Suppressor macrophage treated with lipopolysaccharide for 1 hour (primary cell): Measurements from ENCODE around the gene NEK8.

ENCODE experiments used
- DNase-seq, 3 donors: peaks; one replicate each; pipeline ENCODE4 v3.0.0-alpha.2; 2020 to 2022

NEK8 gene

GRCh38 chr17:28728364-28729200, at the start of gene NEK8:
NEK8 (plus strand) TSS chr17:28728788; CDS start chr17:28728814, 26 bp downstream.
- DNase-seq, result peak; percentile 97 to 99 (median 98)

GRCh38 chr17:28682655-28683054, 45.9 kb upstream of the NEK8 start:
- no peak for DNase-seq

DNA sequence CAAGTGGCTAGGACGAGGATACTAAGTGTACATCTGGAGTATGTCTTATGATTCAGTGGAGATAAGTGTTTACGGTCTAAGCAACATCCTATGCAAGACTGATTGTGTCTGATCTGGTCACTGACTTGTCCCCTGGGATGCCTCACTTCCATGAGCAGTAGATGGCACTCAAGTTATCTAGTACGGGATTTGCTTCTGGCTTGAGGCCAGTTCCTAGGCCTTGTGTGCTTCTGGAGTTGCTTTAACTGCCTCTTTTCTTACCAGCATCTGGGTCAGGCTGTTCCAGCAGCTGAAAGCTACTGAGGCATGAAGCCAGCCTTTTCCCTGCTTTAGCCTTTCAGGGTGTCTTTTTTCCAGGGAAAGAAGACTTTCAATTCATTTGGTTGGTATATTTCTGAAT, 43.6 kb upstream of the NEK8 start:
- peak in 1 of 3 donors; percentile 6 for DNase-seq

DNA sequence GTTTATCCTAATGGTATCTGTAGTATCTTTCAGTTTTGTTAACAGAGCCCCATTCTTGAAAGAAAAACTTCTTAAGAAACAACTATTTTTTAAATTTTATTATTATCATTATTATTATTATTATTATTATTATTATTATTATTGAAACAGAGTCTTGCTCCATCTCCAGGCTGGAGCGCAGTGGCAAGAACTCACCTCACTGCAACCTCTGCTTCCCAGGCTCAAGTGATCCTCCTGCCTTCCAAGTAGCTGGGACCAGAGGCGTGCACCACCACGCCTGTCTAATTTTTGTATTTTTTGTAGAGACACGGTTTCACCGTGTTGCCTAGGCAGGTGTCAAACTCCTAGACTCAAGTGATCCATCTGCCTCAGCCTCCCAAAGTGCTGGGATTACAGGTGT, 43.2 kb upstream of the NEK8 start:
- no peak for DNase-seq

DNA sequence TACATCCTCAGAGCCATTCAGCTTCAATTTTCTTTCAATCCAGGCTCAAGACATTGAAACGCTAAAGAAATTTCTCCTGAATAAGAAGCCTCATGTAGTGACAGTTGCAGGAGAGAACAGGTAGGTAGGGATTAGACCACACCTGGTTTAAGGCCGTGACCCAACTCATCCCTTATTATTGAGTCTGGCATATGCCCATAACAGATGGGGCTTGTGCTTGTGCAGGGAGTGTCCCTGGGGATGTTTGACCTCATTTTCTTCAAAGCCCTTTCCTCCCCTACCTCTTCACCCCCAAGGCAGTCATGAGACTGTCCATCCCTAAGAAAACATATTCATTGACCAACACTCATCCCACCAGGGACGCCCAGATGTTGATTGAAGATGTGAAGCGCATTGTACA, 42.3 kb upstream of the NEK8 start:
- DNase-seq, result no peak

GRCh38 chr17:28688481-28688880, 40.1 kb upstream of the NEK8 start:
- no peak for DNase-seq

DNA sequence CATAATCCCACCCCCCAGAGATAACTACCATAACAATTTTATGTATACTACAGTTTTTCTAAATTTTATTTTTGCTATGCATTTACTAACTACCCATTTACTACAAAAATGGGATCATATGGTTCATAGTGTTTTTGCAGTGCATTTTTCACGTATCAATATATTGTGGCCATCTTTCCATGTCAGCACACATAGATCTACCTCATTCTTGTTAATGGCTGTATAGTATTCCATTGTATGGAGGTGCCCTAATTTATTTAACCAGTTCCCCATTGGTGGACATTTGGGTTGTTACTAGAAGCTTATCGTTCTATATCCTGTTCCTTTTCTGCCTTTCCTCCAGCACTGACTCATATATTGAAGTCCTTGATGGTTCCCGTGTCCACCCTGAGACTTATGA, 39.6 kb upstream of the NEK8 start:
- no peak for DNase-seq

GRCh38 chr17:28693869-28694268, 34.7 kb upstream of the NEK8 start:
- no peak for DNase-seq

DNA sequence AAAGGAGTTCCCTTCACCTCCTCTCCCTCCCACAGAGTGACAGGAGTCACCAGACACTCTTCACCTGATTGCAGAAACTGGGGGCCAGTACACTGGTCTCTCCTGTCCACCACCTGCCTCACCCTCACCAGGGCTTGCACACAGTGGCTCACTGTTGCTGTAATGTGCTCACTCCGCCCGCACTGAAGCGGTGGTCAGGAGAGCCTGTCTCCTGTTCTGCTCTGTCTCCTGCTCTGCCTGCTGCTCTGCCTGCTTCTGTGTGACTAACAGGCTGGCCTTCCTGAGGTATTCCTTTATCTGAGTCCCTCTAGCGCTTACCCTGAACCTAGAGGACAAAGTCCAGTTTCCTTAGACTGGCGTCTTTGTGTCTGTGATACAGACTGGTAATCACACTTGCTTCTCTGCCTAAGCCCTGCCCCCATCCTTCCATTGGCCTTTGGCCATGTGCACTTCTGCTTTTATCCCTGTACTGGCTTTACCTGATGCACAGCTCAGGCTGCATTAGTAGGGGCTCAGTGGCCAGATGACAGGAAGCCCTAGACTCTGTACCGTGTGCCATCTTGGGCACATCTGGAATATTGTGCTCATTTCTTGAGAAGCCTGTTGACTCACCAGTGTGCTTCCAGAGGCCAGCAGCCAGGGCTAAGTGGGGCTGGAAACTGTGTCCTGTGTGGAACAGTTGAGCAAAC, 30.2 kb upstream of the NEK8 start:
- no peak for DNase-seq

DNA sequence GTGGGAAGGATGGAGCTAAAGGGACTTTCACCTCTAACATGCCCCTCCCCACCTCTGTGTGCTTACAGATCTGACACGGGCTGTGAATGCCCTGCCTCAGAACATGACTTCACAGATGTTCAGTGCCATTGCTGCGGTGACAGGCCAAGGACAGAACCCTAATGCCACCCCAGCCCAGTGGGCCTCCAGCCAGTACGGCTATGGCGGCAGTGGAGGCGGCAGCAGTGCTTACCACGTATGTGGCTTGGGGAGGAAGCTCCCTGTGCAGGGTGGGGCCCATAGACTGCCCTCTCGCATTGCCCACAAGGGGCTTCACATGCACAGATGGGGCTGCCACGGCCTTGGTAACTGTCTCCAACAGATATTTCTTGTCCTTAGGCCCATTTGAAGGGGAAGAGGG, 28.3 kb upstream of the NEK8 start:
- no peak for DNase-seq

DNA sequence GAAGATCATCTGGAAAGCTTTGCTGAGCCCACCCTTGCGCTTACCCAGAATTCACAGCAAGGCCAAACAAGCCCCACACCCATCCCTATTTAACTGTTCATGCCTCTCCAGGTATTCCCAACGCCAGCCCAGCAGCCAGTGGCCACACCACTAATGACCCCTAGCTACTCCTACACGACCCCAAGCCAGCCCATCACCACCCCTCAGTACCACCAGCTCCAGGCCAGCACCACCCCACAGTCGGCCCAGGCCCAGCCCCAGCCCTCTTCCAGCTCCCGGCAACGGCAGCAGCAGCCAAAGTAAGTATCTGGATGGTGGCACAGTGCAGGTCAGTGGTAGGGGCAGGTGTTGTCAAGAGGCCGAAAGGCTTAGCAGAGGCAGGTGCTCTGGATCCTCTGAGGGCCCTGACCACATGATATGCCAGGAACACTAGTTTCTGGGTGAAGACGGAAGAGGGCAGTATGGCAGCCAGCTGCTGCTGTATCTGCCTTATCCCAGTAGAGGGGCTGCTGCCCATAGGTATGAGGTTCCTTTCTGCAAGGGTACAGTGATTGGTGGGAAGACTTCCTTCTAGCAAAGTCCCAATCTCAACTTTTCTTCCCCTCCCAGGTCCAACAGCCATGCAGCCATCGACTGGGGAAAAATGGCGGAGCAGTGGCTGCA, 27.6 kb upstream of the NEK8 start:
- DNase-seq, result no peak

DNA sequence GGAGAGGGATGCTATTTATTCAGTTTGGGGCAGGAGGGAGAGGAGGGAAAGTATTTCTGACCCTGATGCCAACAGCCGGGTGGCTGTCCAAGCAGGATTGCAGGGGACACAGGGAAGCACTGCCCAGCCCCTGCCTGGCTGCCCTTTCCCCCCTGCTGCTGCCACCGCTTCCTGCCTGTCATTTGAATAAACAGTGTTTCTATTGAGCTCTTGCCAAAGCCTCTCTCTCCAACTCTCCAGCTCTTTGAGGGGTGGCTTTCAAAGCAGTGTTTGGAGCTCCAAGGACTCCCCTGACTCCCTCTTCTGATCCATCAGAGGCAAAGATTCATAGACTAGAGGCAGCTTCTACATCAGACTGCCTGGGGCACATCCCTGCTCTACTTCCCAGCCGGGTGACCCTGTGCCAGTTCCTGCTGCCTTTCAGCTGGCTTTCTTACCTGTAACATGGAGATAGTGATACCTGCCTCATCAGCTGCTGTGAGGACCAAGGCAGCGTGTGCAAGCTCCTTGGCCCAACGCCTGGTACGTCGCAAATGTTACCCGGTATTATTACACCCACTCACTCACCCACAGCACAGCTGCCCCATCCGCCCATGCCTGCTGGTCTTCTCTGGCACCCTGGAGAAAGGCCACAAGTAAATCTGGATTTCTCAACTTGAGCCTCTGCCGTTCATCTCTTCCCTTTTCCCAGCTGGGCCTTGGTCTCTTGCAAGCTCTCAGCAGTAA, 26.4 kb upstream of the NEK8 start:
- DNase-seq, result no peak

GRCh38 chr17:28702752-28703150, 25.8 kb upstream of the NEK8 start:
- DNase-seq, result no peak

DNA sequence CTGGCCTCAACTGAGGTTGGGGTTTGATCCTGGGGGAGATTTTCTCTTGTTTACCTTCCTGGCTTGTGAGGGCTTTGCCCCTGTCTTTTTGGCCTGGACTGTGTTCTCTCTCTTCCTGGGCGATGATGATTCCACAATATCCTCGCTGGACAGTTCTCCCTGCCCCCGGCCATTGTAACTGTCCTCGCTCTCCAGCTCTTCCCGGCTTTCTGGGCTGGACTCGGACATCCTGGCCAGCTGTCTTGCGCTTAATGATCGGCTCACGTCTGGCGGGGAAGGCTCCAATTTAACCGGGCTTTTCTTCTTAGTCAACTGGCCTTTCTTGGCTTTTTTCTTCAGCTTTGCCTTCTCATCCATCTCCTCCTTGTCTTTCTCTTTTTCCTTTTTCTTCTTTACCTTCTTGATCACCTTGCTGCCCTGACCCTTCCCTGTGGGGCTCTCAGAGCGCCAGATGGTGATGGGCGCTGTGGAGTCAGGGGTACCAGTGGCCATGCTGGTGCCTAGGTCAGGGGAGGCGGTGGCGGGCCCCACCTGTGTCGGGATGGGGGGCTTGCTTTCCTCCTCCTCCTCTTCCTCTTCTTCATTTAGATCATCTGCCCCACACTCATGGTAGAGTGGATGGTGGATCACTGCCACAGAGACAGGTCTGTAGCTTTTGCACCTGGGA, 24.9 kb upstream of the NEK8 start:
- no peak for DNase-seq

DNA sequence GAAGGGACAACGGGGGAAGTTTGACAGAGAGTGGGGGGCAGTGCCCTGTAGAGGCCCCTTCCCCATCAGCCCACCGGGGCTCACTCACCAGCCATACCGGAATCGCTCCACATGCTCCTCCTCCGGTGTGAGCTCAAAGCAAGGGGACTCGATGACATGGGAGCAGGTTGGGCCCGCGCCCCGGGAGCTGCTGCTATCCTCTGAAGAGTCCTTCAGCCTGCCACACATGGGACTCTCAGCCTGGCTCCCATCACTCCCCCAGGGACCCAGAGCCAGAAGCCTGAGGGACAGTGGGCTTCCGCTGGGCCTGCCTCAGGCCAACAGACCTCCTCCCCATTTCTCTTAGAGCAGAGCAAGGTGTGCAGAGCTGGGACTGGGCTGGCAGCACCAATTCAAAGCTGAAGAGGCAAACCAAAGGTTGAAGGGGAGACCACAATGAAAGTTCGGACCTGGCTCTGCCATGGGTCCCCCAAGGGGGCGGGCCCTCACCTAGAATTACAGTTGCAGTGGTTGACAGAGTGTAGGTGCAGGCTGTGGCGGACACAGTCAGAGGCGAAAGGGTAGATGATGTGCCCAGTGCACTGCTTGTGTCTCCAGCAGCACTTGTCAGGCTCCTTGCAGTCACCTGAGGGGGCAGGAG, 24.2 kb upstream of the NEK8 start:
- DNase-seq, result no peak

DNA sequence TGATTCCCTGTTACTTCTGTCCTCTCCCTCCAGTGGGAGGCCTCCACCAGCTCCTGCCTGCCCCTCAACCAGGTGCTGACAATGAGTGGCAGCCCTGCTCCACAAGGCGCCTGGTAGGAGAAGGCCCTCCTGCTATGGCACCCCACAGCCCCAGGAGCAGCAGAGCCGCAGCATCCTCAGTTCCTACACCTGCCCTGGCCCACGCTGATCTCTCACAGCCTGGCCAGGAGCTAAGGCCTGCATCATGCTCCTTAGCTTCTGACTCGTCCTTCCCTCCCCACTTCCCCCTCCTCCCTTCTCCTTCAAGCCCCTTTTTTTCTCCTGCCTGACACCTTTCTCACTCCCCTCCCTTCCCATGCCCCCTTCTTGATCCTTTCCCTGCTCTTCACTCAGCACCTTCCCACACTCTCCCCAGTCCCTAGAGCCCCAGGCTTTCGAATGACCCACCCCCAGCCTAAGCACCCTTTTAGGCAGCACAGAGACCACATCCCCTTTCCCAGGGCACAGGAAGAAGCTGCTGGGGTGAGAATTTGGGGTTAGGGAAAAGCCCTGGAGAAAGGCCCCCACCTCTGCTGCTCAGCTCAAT, 23.4 kb upstream of the NEK8 start:
- no peak for DNase-seq

GRCh38 chr17:28705728-28706334, 22.8 kb upstream of the NEK8 start:
- DNase-seq, result no peak

DNA sequence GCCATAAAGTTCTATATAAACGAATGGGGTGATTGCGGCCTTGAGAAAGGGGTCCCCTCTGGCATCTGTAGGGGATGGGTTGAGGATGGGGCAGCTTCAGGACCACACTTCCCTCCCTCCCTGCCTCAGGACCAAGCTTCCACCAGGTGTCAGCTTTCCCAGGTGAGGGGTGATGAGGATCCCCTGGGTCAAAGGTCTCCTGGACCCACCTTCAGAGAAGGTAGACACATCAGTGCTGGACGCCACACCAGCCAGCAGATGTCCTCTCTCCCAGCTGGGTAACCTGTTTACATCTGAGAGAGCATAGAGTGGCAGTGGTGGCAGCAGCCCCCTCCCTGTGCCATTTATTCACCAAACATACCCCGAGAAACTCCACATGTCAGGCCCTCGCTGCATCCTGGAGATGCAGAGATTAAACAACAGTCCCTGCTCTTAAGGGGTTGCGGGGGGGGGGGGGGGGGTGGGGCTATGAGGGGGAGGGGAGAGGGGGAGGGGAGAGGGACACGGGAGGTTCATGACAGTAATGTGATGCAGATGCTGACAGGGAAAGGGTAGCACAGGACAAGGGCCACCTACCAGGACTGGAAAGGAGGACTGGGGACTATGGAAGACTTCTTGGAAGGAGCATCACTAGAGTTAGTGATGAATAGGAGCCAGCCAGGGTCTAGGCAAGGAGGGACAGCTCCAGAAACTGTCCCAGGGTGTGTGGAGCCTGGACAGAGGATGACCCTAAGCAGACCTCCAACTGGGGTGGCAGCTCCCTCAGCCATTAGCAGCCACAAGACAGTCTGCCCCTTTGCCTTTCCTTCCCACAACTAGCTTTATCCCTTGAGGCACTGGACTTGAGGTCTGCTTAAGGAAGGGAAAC, 21.9 kb upstream of the NEK8 start:
- DNase-seq, result no peak

GRCh38 chr17:28707339-28707720, 21.3 kb upstream of the NEK8 start:
- no peak for DNase-seq
